HepG2 (cell line): ENCODE data around the gene TMCC2. TPM values are rescaled to one million over a fixed set of nuclear protein-coding genes. Genes with fewer than 3 reads are reported as not detected.

Source experiments
- ATF3 ChIP-seq: sonication (generic); formaldehyde crosslinking; IDR thresholded peaks from 2 replicates; pipeline ENCODE4 v1.4.0; 2020; ENCODE audit warnings: missing genetic modification reagents
- CTCF ChIP-seq: sonication (generic); formaldehyde crosslinking; IDR thresholded peaks from 2 replicates; pipeline ENCODE4 v1.5.0; 2020; ENCODE audit warnings: mild to moderate bottlenecking, missing genetic modification reagents, moderate library complexity
- DMAP1 ChIP-seq: IDR thresholded peaks from 2 replicates; pipeline ENCODE4 v1.6.1; 2016
- GABPB1 ChIP-seq: IDR thresholded peaks from 2 replicates; pipeline ENCODE4 v1.6.1; 2016; ENCODE audit warnings: mild to moderate bottlenecking, missing genetic modification reagents, moderate library complexity, missing compliant biosample characterization
- HDAC1 ChIP-seq: sonication (generic); formaldehyde crosslinking; IDR thresholded peaks from 2 replicates; pipeline ENCODE4 v1.5.1; 2020; ENCODE audit warnings: mild to moderate bottlenecking, missing genetic modification reagents
- HHEX ChIP-seq: IDR thresholded peaks from 2 replicates; pipeline ENCODE4 v1.6.1; 2016; ENCODE audit warnings: control low read depth
- HIVEP1 ChIP-seq: sonication (generic); formaldehyde crosslinking; IDR thresholded peaks from 2 replicates; pipeline ENCODE4 v1.4.0; 2020; ENCODE audit warnings: mild to moderate bottlenecking, missing genetic modification reagents
- HOMEZ ChIP-seq: IDR thresholded peaks from 2 replicates; pipeline ENCODE4 v1.6.1; 2016; ENCODE audit warnings: low read depth
- MIXL1 ChIP-seq: IDR thresholded peaks from 2 replicates; pipeline ENCODE4 v1.6.1; 2016
- POGZ ChIP-seq: sonication (generic); formaldehyde crosslinking; IDR thresholded peaks from 2 replicates; pipeline ENCODE4 v1.4.0; 2020; ENCODE audit warnings: mild to moderate bottlenecking, missing genetic modification reagents
- RARA ChIP-seq: IDR thresholded peaks from 2 replicates; pipeline ENCODE4 v1.6.1; 2016; ENCODE audit warnings: missing genetic modification reagents, missing compliant biosample characterization
- RBAK ChIP-seq: sonication (generic); formaldehyde crosslinking; IDR thresholded peaks from 2 replicates; pipeline ENCODE4 v1.5.1; 2020; ENCODE audit warnings: mild to moderate bottlenecking, missing genetic modification reagents
- RFX3 ChIP-seq: IDR thresholded peaks from 2 replicates; pipeline ENCODE4 v1.6.1; 2016; ENCODE audit warnings: missing biosample characterization, missing genetic modification reagents
- SNRNP70 ChIP-seq: fragments of 200-400 bp; formaldehyde crosslinking; IDR thresholded peaks from 2 replicates; pipeline ENCODE4 v1.6.1; 2017; ENCODE audit warnings: mild to moderate bottlenecking, low read depth, low read length, moderate library complexity
- TBL1XR1 ChIP-seq: fragments of 150-350 bp; IDR thresholded peaks from 2 replicates; pipeline ENCODE4 v1.6.1; 2014; ENCODE audit warnings: borderline replicate concordance, low read length; ENCODE audit not compliant: partially characterized antibody
- TFE3 ChIP-seq: IDR thresholded peaks from 2 replicates; pipeline ENCODE4 v1.6.1; 2016
- THAP9 ChIP-seq: sonication (generic); formaldehyde crosslinking; IDR thresholded peaks from 2 replicates; pipeline ENCODE4; 2020; ENCODE audit warnings: missing genetic modification reagents, mild to moderate bottlenecking, borderline replicate concordance
- U2AF1 ChIP-seq: fragments of 200-400 bp; formaldehyde crosslinking; optimal IDR thresholded peaks from 2 replicates; pipeline ENCODE3; 2017; ENCODE audit warnings: mild to moderate bottlenecking, low read depth, low read length
- ZMAT5 ChIP-seq: sonication (generic); formaldehyde crosslinking; IDR thresholded peaks from 2 replicates; pipeline ENCODE4 v1.5.0; 2020; ENCODE audit warnings: mild to moderate bottlenecking, low read depth, missing genetic modification reagents, borderline replicate concordance
- ZNF251 ChIP-seq: sonication (generic); formaldehyde crosslinking; IDR thresholded peaks from 2 replicates; pipeline ENCODE4 v1.9.0; 2021; ENCODE audit warnings: mild to moderate bottlenecking, missing genetic modification reagents
- ZNF34 ChIP-seq: sonication (generic); formaldehyde crosslinking; IDR thresholded peaks from 2 replicates; pipeline ENCODE4 v1.4.0; 2020; ENCODE audit warnings: mild to moderate bottlenecking, missing genetic modification reagents, borderline replicate concordance
- ZNF589 ChIP-seq: sonication (generic); formaldehyde crosslinking; conservative IDR thresholded peaks from 2 replicates; pipeline ENCODE4 v1.8.0; 2022; ENCODE audit warnings: mild to moderate bottlenecking, moderate library complexity, missing genetic modification reagents
- ZNF768 ChIP-seq: sonication (generic); formaldehyde crosslinking; IDR thresholded peaks from 2 replicates; pipeline ENCODE4 v1.4.0; 2020; ENCODE audit warnings: missing genetic modification reagents
- polyA plus RNA-seq, 8 experiments: library from polyadenylated mRNA; depleted of rRNA in 3 of 8; stranded (reverse) in 7 of 8; unstranded in 1 of 8; fragments of >200 nt; fragmentation: Illumina TruSeq in 4 of 8; extraction: Trizol in 4 of 8; gene quantifications; 2 replicates each; pipeline versions ENCODE4 v1.2.1 to v1.2.3, GENCODE V29; 2011 to 2016; ENCODE audit warnings: low read depth in 4 of 8, missing spikeins in 1 of 8, mixed read lengths in 1 of 8; ENCODE audit not compliant: insufficient read depth in 1 of 8
- total RNA-seq, 5 experiments: library from RNA; depleted of rRNA; stranded (reverse); fragments of >200 nt; fragmentation: Illumina TruSeq; extraction: Trizol; gene quantifications; 2 replicates each; pipeline ENCODE4 v1.2.3, GENCODE V29; 2016; ENCODE audit warnings: low read depth in 1 of 5

Gene TMCC2
- total and polyA plus RNA-seq, 2 of the 13 experiments (the other 11 are each of a cell fraction or from before 2014, with no cell fraction given) = 0.12 to 0.24 TPM

GRCh38 chr1:205211169-205211838 is 16.4 kb upstream of the TMCC2 start, which contains the start of gene DSTYK (continued):
- no peak for TF ChIP-seq SNRNP70
- TF ChIP-seq HDAC1 (CRISPR knock-in tag) = peak; percentile 78; the same call in 1 of the 2 replicates
- no peak for TF ChIP-seq RBAK (CRISPR knock-in tag)
- TF ChIP-seq RFX3 (CRISPR knock-in tag) = no peak
- peak; percentile 71; the same call in 1 of the 2 replicates for TF ChIP-seq TFE3 (CRISPR knock-in tag)
- peak; percentile 37; the same call in 1 of the 2 replicates for TF ChIP-seq RARA (CRISPR knock-in tag)
- TF ChIP-seq ZNF251 = 0 out of 2 replicates have a peak, but pooled peaks have one; percentile 32
- TF ChIP-seq HOMEZ (CRISPR knock-in tag) = peak; percentile 76
- TF ChIP-seq U2AF1 = peak; percentile 66
- peak; percentile 93 for TF ChIP-seq POGZ (CRISPR knock-in tag)
- TF ChIP-seq ZMAT5 = no peak
- TF ChIP-seq GABPB1 (CRISPR knock-in tag) = peak; percentile 95
- TF ChIP-seq CTCF = peak; percentile 45
- peak; percentile 78 for TF ChIP-seq TBL1XR1
- TF ChIP-seq ATF3 (CRISPR knock-in tag) = 0 out of 2 replicates have a peak, but pooled peaks have one; percentile 21
- peak; percentile 87 for TF ChIP-seq THAP9 (CRISPR knock-in tag)
- peak; percentile 54 for TF ChIP-seq HHEX (CRISPR knock-in tag)
- TF ChIP-seq ZNF589 (CRISPR knock-in tag) = peak; percentile 77; the same call in 1 of the 2 replicates
- TF ChIP-seq MIXL1 = peak; percentile 66; the same call in 1 of the 2 replicates
- TF ChIP-seq DMAP1 (CRISPR knock-in tag) = peak; percentile 92
- TF ChIP-seq HIVEP1 (CRISPR knock-in tag) = peak; percentile 78
- TF ChIP-seq ZNF768 = peak; percentile 79
- no peak for TF ChIP-seq ZNF34 (CRISPR knock-in tag)
